ENCODE measurements around the gene MED16. TPM values are rescaled to one million over a fixed set of nuclear protein-coding genes. Genes with fewer than 3 reads are reported as not detected.

MED16 gene
- polyA plus RNA-seq, 4 donors: 39.0 to 107 (median 70.3) TPM

DNA sequence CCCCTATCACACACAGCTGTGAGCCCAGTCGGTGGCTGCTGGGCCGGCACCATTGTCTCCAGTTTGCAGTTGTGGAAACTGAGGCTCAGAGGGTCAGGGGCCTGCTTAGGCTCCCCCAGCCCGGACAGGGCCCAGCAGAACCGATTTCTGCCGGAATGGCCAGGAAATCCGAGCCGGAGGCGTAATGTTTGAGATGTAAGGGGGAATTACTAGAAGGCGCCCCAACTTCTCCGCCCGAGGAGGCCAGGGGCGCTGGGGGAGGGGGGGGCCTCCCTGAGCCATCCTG, 25.1 kb upstream of the MED16 start:
- Histone ChIP-seq H3K4me3 (ENCODE audit: low read depth in 1 of 3, low read length in 3 of 3) (no peak overlapping the region), H3K4me1 (ENCODE audit: control insufficient read depth in 3 of 3, insufficient read depth in 2 of 3, low read depth in 1 of 3, low read length in 2 of 3) (peaks cover 0 to 37% (median 0%) of the 10 kb centered on the region in 3 donors), H3K9me3 (ENCODE audit: control insufficient read depth in 2 of 2, insufficient read depth in 1 of 2, low read depth in 1 of 2, low read length in 1 of 2) (no peaks in the 10 kb centered on the region), H3K36me3 (ENCODE audit: control insufficient read depth in 3 of 3, insufficient read depth in 2 of 3, low read depth in 1 of 3, low read length in 3 of 3) (peaks cover 0 to under 1% (median 0%) of the 10 kb centered on the region in 3 donors), H3K27me3 (ENCODE audit: control insufficient read depth in 3 of 3, insufficient read depth in 3 of 3, low read length in 3 of 3) (peaks cover 12 to 43% (median 31%) of the 10 kb centered on the region in 3 donors), H3K27ac (ENCODE audit: low read depth in 1 of 3, low read length in 2 of 3) (no peak overlapping the region)
- WGBS, 3 donors: 2 to 10% (median 4%) methylated on average over 11 to 12 of the region's 12 CpGs
- FAIRE-seq: no peak
- no peak for DNase-seq

DNA sequence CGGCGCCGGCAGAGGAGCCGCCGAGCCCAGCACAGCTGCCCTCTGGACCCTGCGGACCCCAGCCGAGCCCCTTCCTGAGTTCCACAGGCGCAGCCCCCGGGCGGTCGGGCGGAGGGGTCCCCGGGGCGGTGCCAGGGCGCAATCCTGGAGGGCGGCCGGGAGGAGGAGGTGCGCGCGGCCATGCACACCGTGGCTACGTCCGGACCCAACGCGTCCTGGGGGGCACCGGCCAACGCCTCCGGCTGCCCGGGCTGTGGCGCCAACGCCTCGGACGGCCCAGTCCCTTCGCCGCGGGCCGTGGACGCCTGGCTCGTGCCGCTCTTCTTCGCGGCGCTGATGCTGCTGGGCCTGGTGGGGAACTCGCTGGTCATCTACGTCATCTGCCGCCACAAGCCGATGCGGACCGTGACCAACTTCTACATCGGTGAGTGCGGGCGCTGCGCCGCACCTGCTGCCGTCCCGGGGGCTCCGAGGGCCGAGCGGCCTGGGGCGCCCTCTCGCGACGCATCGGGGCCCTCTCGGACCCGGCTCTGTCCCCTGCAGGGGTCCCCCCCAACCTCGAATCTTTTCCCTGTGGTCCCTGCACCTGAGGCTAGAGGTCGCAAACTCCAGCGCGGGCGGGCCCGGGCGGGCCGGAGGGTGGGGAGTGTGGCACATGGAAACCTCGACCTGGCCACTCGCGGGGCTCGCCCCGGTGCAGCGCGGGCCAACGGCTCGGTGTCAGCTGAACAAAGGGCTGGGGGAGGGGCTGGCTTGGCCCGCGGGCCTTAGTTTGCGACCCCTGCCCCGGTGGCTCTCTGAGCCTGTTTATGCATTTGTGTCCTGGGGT, 24.6 kb upstream of the MED16 start, which contains the start of gene KISS1R:
Gene KISS1R, plus strand, starts transcription at position 11 of the 829 bp plus-strand sequence. Its CDS starts 170 bp downstream, at position 181.
- WGBS, 3 donors: 1 to 2% (median 1%) methylated on average over 41 to 87 of the region's 87 CpGs
- H3K36me3 ChIP-seq (ENCODE audit: control insufficient read depth in 3 of 3, insufficient read depth in 2 of 3, low read depth in 1 of 3, low read length in 3 of 3): no peaks in the 10 kb centered on the region
- peaks cover 0 to 37% (median 0%) of the 10 kb centered on the region in 3 donors for H3K4me1 ChIP-seq (ENCODE audit: control insufficient read depth in 3 of 3, insufficient read depth in 2 of 3, low read depth in 1 of 3, low read length in 2 of 3)
- H3K27ac ChIP-seq (ENCODE audit: low read depth in 1 of 3, low read length in 2 of 3): no peak within 1 kb of the TSS
- peaks cover 12 to 43% (median 31%) of the 10 kb centered on the region in 3 donors for H3K27me3 ChIP-seq (ENCODE audit: control insufficient read depth in 3 of 3, insufficient read depth in 3 of 3, low read length in 3 of 3)
- H3K4me3 ChIP-seq (ENCODE audit: low read depth in 1 of 3, low read length in 3 of 3): peak within 1 kb of the TSS in 2 of 3 donors; percentile 24 to 45
- DNase-seq (peak in 1 of 2 donors; percentile 56), FAIRE-seq (no peak)
- H3K9me3 ChIP-seq (ENCODE audit: control insufficient read depth in 2 of 2, insufficient read depth in 1 of 2, low read depth in 1 of 2, low read length in 1 of 2): no peaks in the 10 kb centered on the region

DNA sequence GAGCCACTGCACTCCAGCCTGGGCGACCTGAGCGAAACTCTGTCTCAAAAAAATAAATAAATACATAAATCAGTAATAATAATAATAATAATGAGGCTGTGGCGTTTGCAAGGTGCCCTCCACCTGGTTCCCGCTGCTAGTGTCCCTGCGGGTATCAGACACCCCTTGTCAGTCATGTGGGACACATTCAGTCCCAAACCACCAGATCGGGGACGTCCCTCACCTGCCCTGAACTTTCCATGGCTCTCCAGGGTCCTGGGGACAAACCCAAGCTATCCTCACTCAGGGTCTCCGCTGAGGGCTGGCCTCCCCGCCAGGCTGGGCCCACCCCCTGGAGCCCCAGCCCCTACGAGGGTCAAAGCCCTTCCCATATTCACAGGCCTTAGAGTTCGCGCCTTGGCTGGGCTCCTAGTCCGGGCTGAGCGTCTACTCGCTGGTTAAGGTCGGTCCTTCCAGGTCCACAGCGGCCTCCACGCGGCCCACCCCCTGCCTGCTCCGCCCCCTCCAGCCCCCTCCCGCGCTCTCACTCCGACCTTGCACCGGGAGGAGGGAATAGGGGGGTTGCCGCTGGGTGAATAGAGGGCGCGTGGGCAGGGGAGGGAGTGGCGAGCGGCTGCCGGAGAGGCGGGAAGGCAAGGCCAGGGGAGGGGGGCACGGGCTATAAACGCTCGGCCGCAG, 23.8 kb upstream of the MED16 start:
- H3K4me3 ChIP-seq (ENCODE audit: low read depth in 1 of 3, low read length in 3 of 3): peak overlapping the region in 1 of 3 donors; percentile 24
- 7 to 16% (median 14%) methylated on average over 31 to 35 of the region's 35 CpGs for WGBS, 3 donors
- H3K27ac ChIP-seq (ENCODE audit: low read depth in 1 of 3, low read length in 2 of 3): no peak overlapping the region
- FAIRE-seq (no peak), DNase-seq (peak in 1 of 2 donors; percentile 53)
- H3K4me1 ChIP-seq (ENCODE audit: control insufficient read depth in 3 of 3, insufficient read depth in 2 of 3, low read depth in 1 of 3, low read length in 2 of 3): peaks cover 0 to 35% (median 0%) of the 10 kb centered on the region in 3 donors
- H3K36me3 ChIP-seq (ENCODE audit: control insufficient read depth in 3 of 3, insufficient read depth in 2 of 3, low read depth in 1 of 3, low read length in 3 of 3): no peaks in the 10 kb centered on the region
- peaks cover 12 to 43% (median 31%) of the 10 kb centered on the region in 3 donors for H3K27me3 ChIP-seq (ENCODE audit: control insufficient read depth in 3 of 3, insufficient read depth in 3 of 3, low read length in 3 of 3)
- H3K9me3 ChIP-seq (ENCODE audit: control insufficient read depth in 2 of 2, insufficient read depth in 1 of 2, low read depth in 1 of 2, low read length in 1 of 2): no peaks in the 10 kb centered on the region

DNA sequence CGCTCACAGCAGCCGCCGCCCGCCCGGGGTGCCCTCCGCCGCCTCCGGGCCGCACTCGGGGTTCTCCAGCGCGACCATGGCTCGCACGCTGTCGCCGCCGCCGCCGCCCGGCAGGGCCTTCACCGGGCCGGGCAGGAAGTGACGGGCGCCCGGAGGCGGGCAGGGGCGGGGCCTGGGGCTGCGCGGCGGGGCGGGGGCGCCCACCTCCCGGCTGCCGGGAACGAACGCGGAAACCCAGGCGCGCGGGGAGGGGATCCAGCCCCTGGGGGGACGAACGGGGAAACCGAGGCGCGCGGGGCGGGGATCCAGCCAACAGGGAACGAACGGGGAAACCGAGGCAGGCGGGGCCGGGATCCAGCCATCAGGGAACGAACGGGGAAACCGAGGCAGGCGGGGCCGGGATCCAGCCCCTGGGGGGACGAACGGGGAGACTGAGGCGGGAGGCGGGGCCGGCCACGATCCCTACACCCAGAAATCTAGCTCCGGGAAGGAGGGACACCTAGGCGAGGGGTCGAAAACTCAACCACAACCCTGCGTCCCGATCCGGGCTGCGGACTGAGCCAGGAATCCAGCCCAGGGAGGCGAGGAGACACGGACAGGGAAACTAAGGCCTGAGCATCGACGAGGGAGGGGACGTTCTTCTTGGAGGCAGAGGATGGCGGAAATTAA, 20.2 kb upstream of the MED16 start, which contains the start of gene R3HDM4:
Gene R3HDM4, minus strand, starts transcription at position 140 of the 669 bp plus-strand sequence. Its CDS starts 62 bp downstream, at position 78.
- Histone ChIP-seq H3K27me3 (ENCODE audit: control insufficient read depth in 3 of 3, insufficient read depth in 3 of 3, low read length in 3 of 3) (peaks cover 9 to 17% (median 14%) of the 10 kb centered on the region in 3 donors), H3K36me3 (ENCODE audit: control insufficient read depth in 3 of 3, insufficient read depth in 2 of 3, low read depth in 1 of 3, low read length in 3 of 3) (no peaks in the 10 kb centered on the region), H3K4me1 (ENCODE audit: control insufficient read depth in 3 of 3, insufficient read depth in 2 of 3, low read depth in 1 of 3, low read length in 2 of 3) (peaks cover 0 to 33% (median 3%) of the 10 kb centered on the region in 3 donors), H3K4me3 (ENCODE audit: low read depth in 1 of 3, low read length in 3 of 3) (peak within 1 kb of the TSS; percentile 93 to 99 (median 96)), H3K9me3 (ENCODE audit: control insufficient read depth in 2 of 2, insufficient read depth in 1 of 2, low read depth in 1 of 2, low read length in 1 of 2) (no peaks in the 10 kb centered on the region), H3K27ac (ENCODE audit: low read depth in 1 of 3, low read length in 2 of 3) (peak within 1 kb of the TSS; percentile 92 to 96 (median 93))
- 0 to 1% (median 1%) methylated on average over 52 to 76 of the region's 76 CpGs for WGBS, 3 donors
- FAIRE-seq (no peak), DNase-seq (peak; percentile 68 to 86)

DNA sequence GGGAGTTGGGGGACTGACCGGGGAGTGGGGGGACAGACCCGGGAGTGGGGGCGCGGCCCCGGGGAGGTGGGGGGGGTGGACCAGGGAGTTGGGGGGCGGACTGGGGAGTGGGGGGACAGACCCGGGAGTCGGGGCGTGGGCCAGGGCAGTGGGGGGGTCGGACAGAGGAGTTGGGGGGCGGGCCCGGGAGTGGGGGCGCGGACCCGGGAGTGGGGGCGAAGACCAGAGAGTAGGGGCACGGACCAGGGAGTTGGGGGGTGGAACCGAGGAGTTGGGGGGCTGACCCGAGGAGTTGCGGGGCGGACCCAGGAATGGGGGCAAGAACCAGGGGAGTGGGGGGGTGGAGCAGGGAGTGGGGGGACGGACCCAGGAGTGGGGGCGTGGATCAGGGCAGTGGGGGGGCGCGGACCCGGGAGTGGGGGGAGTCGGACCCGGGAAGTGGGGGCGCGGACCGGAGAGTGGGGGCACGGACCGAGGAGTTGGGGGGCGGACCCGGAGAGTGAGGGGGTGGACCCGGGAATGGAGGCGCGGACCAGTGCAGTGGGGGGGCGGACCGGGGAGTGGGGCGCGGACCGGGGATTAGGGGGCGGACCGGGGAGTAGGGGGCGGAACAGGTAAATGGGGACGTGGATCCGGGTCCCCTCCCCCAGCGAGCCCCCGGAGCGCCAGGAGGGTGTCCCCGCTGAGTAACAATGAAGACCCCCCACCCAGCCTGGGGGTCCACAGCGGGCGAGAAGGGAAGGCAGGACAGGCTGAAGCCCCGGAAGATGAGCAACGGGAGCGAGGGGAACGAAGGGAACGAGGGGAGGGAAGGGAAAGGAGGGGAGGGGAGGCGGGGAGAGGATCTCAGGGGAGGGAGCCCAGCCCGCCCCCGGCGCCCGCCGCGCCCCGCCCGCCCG, 19.4 kb upstream of the MED16 start:
- WGBS, 3 donors: 5 to 27% (median 5%) methylated on average over 23 to 68 of the region's 69 CpGs
- H3K27ac ChIP-seq (ENCODE audit: low read depth in 1 of 3, low read length in 2 of 3): peak overlapping the region; percentile 12 to 96 (median 79)
- peaks cover 0 to 3% (median 0%) of the 10 kb centered on the region in 3 donors for H3K36me3 ChIP-seq (ENCODE audit: control insufficient read depth in 3 of 3, insufficient read depth in 2 of 3, low read depth in 1 of 3, low read length in 3 of 3)
- peak in 1 of 2 donors; percentile 62 for DNase-seq
- H3K27me3 ChIP-seq (ENCODE audit: control insufficient read depth in 3 of 3, insufficient read depth in 3 of 3, low read length in 3 of 3): peaks cover 4 to 9% (median 6%) of the 10 kb centered on the region in 3 donors
- FAIRE-seq: no peak
- H3K9me3 ChIP-seq (ENCODE audit: control insufficient read depth in 2 of 2, insufficient read depth in 1 of 2, low read depth in 1 of 2, low read length in 1 of 2): no peaks in the 10 kb centered on the region
- H3K4me3 ChIP-seq (ENCODE audit: low read depth in 1 of 3, low read length in 3 of 3): peak overlapping the region; percentile 93 to 96 (median 94)
- peaks cover 0 to 25% (median 3%) of the 10 kb centered on the region in 3 donors for H3K4me1 ChIP-seq (ENCODE audit: control insufficient read depth in 3 of 3, insufficient read depth in 2 of 3, low read depth in 1 of 3, low read length in 2 of 3)

DNA sequence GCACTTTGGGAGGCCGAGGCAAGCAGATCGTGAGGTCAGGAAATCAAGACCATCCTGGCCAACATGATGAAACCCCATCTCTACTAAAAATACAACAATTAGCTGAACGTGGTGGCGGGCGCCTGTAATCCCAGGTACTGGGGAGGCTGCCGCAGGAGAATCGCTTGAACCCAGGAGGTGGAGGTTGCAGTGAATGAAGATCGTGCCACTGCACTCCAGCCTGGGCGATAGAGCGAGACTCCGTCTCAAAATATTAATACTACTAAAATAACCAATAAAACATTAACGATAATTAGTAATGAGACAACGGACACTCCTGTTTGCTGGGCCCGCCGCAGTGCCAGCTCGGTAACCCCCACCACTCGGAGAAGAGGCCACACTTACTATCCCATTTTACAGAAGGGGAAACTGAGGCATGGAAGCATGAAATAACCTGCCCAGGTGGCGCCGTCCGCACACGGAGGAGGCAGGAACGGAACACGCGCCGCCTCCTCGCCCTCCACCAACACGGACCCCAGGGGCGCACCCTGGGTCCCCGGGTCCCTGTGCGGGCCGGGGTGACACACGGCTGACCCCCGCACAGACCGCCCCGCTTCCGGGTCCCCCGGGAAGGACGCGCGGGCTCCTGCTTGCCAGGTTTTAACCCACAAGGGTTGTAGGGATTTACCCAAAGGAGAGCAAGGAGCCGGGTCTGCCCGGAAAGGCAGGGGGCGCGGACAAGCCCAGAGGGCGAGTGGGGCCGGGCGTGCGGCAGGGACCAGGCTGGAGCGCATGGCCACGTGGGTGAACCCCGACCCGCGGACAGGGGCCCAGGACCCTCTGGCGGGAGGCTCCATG, 18.4 kb upstream of the MED16 start:
- peak overlapping the region in 1 of 3 donors; percentile 13 for H3K4me3 ChIP-seq (ENCODE audit: low read depth in 1 of 3, low read length in 3 of 3)
- H3K9me3 ChIP-seq (ENCODE audit: control insufficient read depth in 2 of 2, insufficient read depth in 1 of 2, low read depth in 1 of 2, low read length in 1 of 2): no peaks in the 10 kb centered on the region
- FAIRE-seq: no peak
- H3K4me1 ChIP-seq (ENCODE audit: control insufficient read depth in 3 of 3, insufficient read depth in 2 of 3, low read depth in 1 of 3, low read length in 2 of 3): peaks cover 0 to 19% (median 3%) of the 10 kb centered on the region in 3 donors
- 83 to 90% (median 86%) methylated on average over 54 of the region's 54 CpGs for whole genome bisulfite sequencing, 3 donors
- H3K27ac ChIP-seq (ENCODE audit: low read depth in 1 of 3, low read length in 2 of 3): peak overlapping the region in 2 of 3 donors; percentile 6 to 45
- peaks cover 0 to 9% (median 0%) of the 10 kb centered on the region in 3 donors for H3K36me3 ChIP-seq (ENCODE audit: control insufficient read depth in 3 of 3, insufficient read depth in 2 of 3, low read depth in 1 of 3, low read length in 3 of 3)
- no peaks in the 10 kb centered on the region for H3K27me3 ChIP-seq (ENCODE audit: control insufficient read depth in 3 of 3, insufficient read depth in 3 of 3, low read length in 3 of 3)
- no peak for DNase-seq

Data from small intestine (tissue), 7 donors.